ENCODE results near the gene SBF2. TPM values are rescaled to one million over a fixed set of nuclear protein-coding genes. Genes with fewer than 3 reads are reported as not detected.

Gene SBF2
- total RNA-seq, 1 donor from 2014 or later: 34.5 TPM

GRCh38 chr11:10307400-10308200 lies 13.6 kb upstream of the SBF2 start:
- H3K9me3 ChIP-seq: no peaks in the 10 kb centered on the region
- peak; percentile 99 to 100 (median 99) for TF ChIP-seq CTCF (IDR thresholded peaks at IDR 0.05)
- H3K36me3 ChIP-seq: no peaks in the 10 kb centered on the region
- DNase-seq (ENCODE audit: low spot score in 2 of 2): peak in 1 of 2 donors; percentile 91
- peak overlapping the region; percentile 70 to 76 for H3K27ac ChIP-seq
- H3K27me3 ChIP-seq: no peaks in the 10 kb centered on the region
- H3K4me1 ChIP-seq: peaks cover 0 to 32% of the 10 kb centered on the region in 2 donors
- peak overlapping the region; percentile 69 to 85 for H3K4me3 ChIP-seq
- intact Hi-C loops (cut with DNase I): loop anchor here (1.0 to 10.0 kb wide), 8 partner anchors 15 to 695 kb away; no protein-coding TSS in a partner anchor

- intact Hi-C loops (cut with DNase I): loop anchor here (1.0 to 10.0 kb wide), 7 partner anchors 60 to 695 kb away; no protein-coding TSS in a partner anchor
- Histone ChIP-seq H3K4me1 (peaks cover 0 to 36% of the 10 kb centered on the region in 2 donors), H3K4me3 (peak overlapping the region; percentile 69 to 85), H3K27me3 (no peaks in the 10 kb centered on the region), H3K36me3 (no peaks in the 10 kb centered on the region), H3K27ac (peak overlapping the region; percentile 70 to 76), H3K9me3 (no peaks in the 10 kb centered on the region)
- no peak for TF ChIP-seq CTCF (IDR thresholded peaks at IDR 0.05)
- no peak for DNase-seq (ENCODE audit: low spot score in 2 of 2)
Observed at GRCh38 chr11:10307022-10307399, 13.0 kb upstream of the SBF2 start.

- DNase-seq (ENCODE audit: low spot score in 2 of 2): no peak
- H3K9me3 ChIP-seq: no peaks in the 10 kb centered on the region
- H3K4me3 ChIP-seq: peak overlapping the region; percentile 69 to 85
- H3K36me3 ChIP-seq: no peaks in the 10 kb centered on the region
- TF ChIP-seq CTCF (IDR thresholded peaks at IDR 0.05): no peak
- intact Hi-C loops (cut with DNase I): loop anchor here (2.0 to 10.0 kb wide), 5 partner anchors 61 to 694 kb away; no protein-coding TSS in a partner anchor
- H3K27me3 ChIP-seq: no peaks in the 10 kb centered on the region
- peaks cover 0 to 36% of the 10 kb centered on the region in 2 donors for H3K4me1 ChIP-seq
- peak overlapping the region; percentile 61 to 78 for H3K27ac ChIP-seq
Observed at GRCh38 chr11:10305964-10306918, 12.2 kb upstream of the SBF2 start.

GRCh38 chr11:10305262-10305963 lies 11.4 kb upstream of the SBF2 start:
- intact Hi-C loops (cut with DNase I): loop anchor here (5.0 to 10.0 kb wide), 4 partner anchors 62 to 693 kb away; no protein-coding TSS in a partner anchor
- TF ChIP-seq CTCF (IDR thresholded peaks at IDR 0.05): no peak
- Histone ChIP-seq H3K4me1 (peaks cover 0 to 36% of the 10 kb centered on the region in 2 donors), H3K27ac (peak overlapping the region; percentile 61 to 78), H3K9me3 (no peaks in the 10 kb centered on the region), H3K4me3 (peak overlapping the region; percentile 69 to 85), H3K36me3 (no peaks in the 10 kb centered on the region), H3K27me3 (no peaks in the 10 kb centered on the region)
- DNase-seq (ENCODE audit: low spot score in 2 of 2): no peak
